Trophoblast cell (in vitro differentiated cells and primary cell): ENCODE results near the gene PLA2G4D.
A peak's percentile ranks its signal among the peaks of the same experiment; 100 is the strongest.

Experiments
- DNase-seq, 2 donors: peaks; one replicate each; pipeline ENCODE4 v3.0.0-alpha.2; 2016
- H2AFZ ChIP-seq: 2 replicates; pipeline ENCODE4 v1.6.1; 2013; ENCODE audit warnings: low read length, moderate library complexity, mild to moderate bottlenecking; ENCODE audit not compliant: insufficient read depth, poor library complexity
- H2AK5ac ChIP-seq: 2 replicates; pipeline ENCODE4 v1.6.1; 2013; ENCODE audit warnings: mild to moderate bottlenecking, low read length
- H2BK120ac ChIP-seq: 2 replicates; pipeline ENCODE4 v1.6.1; 2013; ENCODE audit warnings: low read length, mild to moderate bottlenecking, moderate library complexity; ENCODE audit not compliant: insufficient read depth, poor library complexity
- H2BK12ac ChIP-seq: 2 replicates; pipeline ENCODE4 v1.6.1; 2013; ENCODE audit warnings: mild to moderate bottlenecking, low read length, moderate library complexity
- H2BK5ac ChIP-seq: 2 replicates; pipeline ENCODE4 v1.6.1; 2013; ENCODE audit warnings: low read length, low read depth, moderate library complexity, mild to moderate bottlenecking; ENCODE audit not compliant: poor library complexity
- H3K14ac ChIP-seq: 2 replicates; pipeline ENCODE4 v1.6.1; 2013; ENCODE audit warnings: mild to moderate bottlenecking, low read length
- H3K18ac ChIP-seq: 2 replicates; pipeline ENCODE4 v1.6.1; 2013; ENCODE audit warnings: mild to moderate bottlenecking, low read length
- H3K23ac ChIP-seq: 2 replicates; pipeline ENCODE4 v1.6.1; 2013; ENCODE audit warnings: low read length
- H3K27ac ChIP-seq: 2 replicates; pipeline ENCODE4 v1.5.1; 2013; ENCODE audit warnings: low read depth, mild to moderate bottlenecking, inconsistent platforms, low read length, moderate library complexity
- H3K27me3 ChIP-seq: 2 replicates; pipeline ENCODE4 v1.6.1; 2013; ENCODE audit warnings: inconsistent platforms, mild to moderate bottlenecking, low read length, moderate library complexity; ENCODE audit not compliant: insufficient read depth
- H3K36me3 ChIP-seq, 2 experiments: 1 replicate in 1 of 2; 2 replicates in 1 of 2; pipeline ENCODE4 v1.6.1; 2013; ENCODE audit warnings: low read length in 2 of 2, mild to moderate bottlenecking in 2 of 2, moderate library complexity in 1 of 2; ENCODE audit not compliant: insufficient read depth in 2 of 2, control insufficient read depth in 1 of 2
- H3K4ac ChIP-seq: 2 replicates; pipeline ENCODE4 v1.6.1; 2013; ENCODE audit warnings: low read depth, mild to moderate bottlenecking, low read length, moderate library complexity
- H3K4me1 ChIP-seq, 2 experiments: 1 replicate in 1 of 2; 2 replicates in 1 of 2; pipeline ENCODE4 v1.6.1; 2013; ENCODE audit warnings: low read length in 2 of 2, mild to moderate bottlenecking in 2 of 2, moderate library complexity in 1 of 2; ENCODE audit not compliant: insufficient read depth in 2 of 2, control insufficient read depth in 1 of 2
- H3K4me2 ChIP-seq: 2 replicates; pipeline ENCODE4 v1.6.1; 2013; ENCODE audit warnings: inconsistent platforms, mild to moderate bottlenecking, low read length, moderate library complexity
- H3K4me3 ChIP-seq: 2 replicates; pipeline ENCODE4 v1.5.1; 2013; ENCODE audit warnings: mild to moderate bottlenecking, low read depth, low read length, inconsistent platforms
- H3K79me1 ChIP-seq: one replicate; pipeline ENCODE4 v1.6.1; 2013; ENCODE audit warnings: low read length
- H3K79me2 ChIP-seq: 2 replicates; pipeline ENCODE4 v1.6.1; 2013; ENCODE audit warnings: low read length, mild to moderate bottlenecking; ENCODE audit not compliant: control insufficient read depth, insufficient read depth, poor library complexity
- H3K9ac ChIP-seq: 2 replicates; pipeline ENCODE4 v1.6.1; 2013; ENCODE audit warnings: mild to moderate bottlenecking, low read length
- H3K9me3 ChIP-seq: 2 replicates; pipeline ENCODE4 v1.6.1; 2013; ENCODE audit warnings: low read depth, mild to moderate bottlenecking, control low read depth, inconsistent platforms, low read length; ENCODE audit not compliant: insufficient read depth
- H4K12ac ChIP-seq: 2 replicates; pipeline ENCODE4 v1.6.1; 2013; ENCODE audit warnings: low read depth, mild to moderate bottlenecking, low read length, moderate library complexity
- H4K8ac ChIP-seq: 2 replicates; pipeline ENCODE4 v1.6.1; 2013; ENCODE audit warnings: low read depth, mild to moderate bottlenecking, low read length, moderate library complexity
- H4K91ac ChIP-seq: one replicate; pipeline ENCODE4 v1.6.1; 2013; ENCODE audit warnings: low read depth, mild to moderate bottlenecking, low read length, moderate library complexity
- WGBS: extraction: QIAGEN DNeasy Blood & Tissue Kit; methylation state at CpG from one replicate; pipeline ENCODE4 v1.1.7; 2013; ENCODE audit warnings: missing lambda C conversion rate; ENCODE audit not compliant: insufficient read length, insufficient coverage; ENCODE audit errors: extremely low coverage; 5-methylcytosine and 5-hydroxymethylcytosine counted together

The PLA2G4D gene

DNA sequence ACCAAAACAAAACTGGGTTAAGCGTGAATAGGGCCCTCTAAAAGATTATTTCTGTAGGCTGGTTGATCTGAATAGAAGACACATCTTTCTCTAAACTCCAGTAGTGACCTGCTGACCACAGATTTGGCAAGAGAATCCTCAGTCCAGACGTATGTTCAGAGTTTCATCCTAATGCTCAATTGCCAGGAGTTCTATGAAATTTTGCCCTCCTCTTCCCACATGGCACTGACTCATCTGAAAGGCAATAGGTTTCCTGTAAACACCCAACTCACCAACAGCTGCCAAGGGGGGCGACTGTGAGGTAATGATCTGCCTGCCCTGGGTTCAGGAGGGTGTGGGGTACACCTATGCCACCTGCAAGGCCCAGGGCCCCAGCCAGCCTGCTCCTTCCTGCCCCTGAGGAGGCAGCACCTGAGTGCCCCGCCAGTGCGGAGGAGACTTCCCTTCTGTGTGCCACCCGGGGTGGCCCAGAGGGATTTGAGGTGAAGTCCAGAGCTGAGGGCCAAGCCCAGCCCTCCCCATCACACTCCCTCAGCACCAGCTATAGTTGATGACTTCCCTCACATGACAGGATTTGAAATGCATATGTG lies 8.4 kb upstream of the PLA2G4D start:
- Histone ChIP-seq H3K4me3 (no peak overlapping the region), H4K8ac (no peak overlapping the region), H3K9ac (no peak overlapping the region), H3K27me3 (no peaks in the 10 kb centered on the region), H3K4ac (no peak overlapping the region), H2AFZ (no peak overlapping the region), H2BK5ac (no peak overlapping the region), H3K23ac (no peak overlapping the region), H3K14ac (no peak overlapping the region), H4K91ac (no peak overlapping the region), H2AK5ac (no peak overlapping the region), H4K12ac (no peak overlapping the region), H3K27ac (no peak overlapping the region), H3K18ac (no peak overlapping the region), H3K79me1 (no peaks in the 10 kb centered on the region), H3K4me1 (peaks cover 5 to 7% of the 10 kb centered on the region in 2 experiments), H3K4me2 (no peak overlapping the region), H3K36me3 (no peaks in the 10 kb centered on the region), H2BK120ac (no peak overlapping the region), H2BK12ac (no peak overlapping the region), H3K9me3 (no peaks in the 10 kb centered on the region), H3K79me2 (no peaks in the 10 kb centered on the region)
- WGBS = no CpG with 5 or more reads among the region's 6 CpGs
- no peak for DNase-seq

DNA sequence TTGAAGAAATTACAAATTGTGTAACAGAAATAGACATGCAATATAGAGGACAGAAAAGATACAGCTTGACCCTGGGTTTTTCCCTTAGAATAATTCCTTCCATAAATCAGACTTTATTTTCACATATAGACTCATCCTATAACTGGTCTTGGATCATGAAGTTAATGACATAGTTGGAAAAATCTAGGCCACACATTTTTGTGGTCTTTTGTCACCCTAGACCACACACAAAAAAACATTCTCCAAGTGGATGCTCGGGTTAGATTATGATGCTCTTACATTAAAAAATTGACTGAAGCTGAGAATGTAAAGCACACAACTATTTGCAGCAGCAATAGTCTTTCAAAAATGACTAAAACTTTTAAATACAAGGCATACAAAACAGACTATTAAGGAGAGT lies 7.5 kb upstream of the PLA2G4D start:
- no peak overlapping the region for H4K91ac ChIP-seq
- no peak overlapping the region for H3K14ac ChIP-seq
- H3K4me2 ChIP-seq = no peak overlapping the region
- peaks cover 5 to 7% of the 10 kb centered on the region in 2 experiments for H3K4me1 ChIP-seq
- no peaks in the 10 kb centered on the region for H3K9me3 ChIP-seq
- no peaks in the 10 kb centered on the region for H3K79me1 ChIP-seq
- H2BK120ac ChIP-seq = no peak overlapping the region
- H3K4me3 ChIP-seq = no peak overlapping the region
- no CpG with 5 or more reads among the region's 1 CpG for WGBS
- no peak overlapping the region for H3K4ac ChIP-seq
- H3K36me3 ChIP-seq = no peaks in the 10 kb centered on the region
- DNase-seq = no peak
- H3K9ac ChIP-seq = no peak overlapping the region
- H2AFZ ChIP-seq = no peak overlapping the region
- H3K27ac ChIP-seq = no peak overlapping the region
- no peak overlapping the region for H4K12ac ChIP-seq
- H2BK5ac ChIP-seq = no peak overlapping the region
- no peaks in the 10 kb centered on the region for H3K27me3 ChIP-seq
- no peak overlapping the region for H2BK12ac ChIP-seq
- H3K23ac ChIP-seq = no peak overlapping the region
- H2AK5ac ChIP-seq = no peak overlapping the region
- H3K18ac ChIP-seq = no peak overlapping the region
- no peaks in the 10 kb centered on the region for H3K79me2 ChIP-seq
- no peak overlapping the region for H4K8ac ChIP-seq

DNA sequence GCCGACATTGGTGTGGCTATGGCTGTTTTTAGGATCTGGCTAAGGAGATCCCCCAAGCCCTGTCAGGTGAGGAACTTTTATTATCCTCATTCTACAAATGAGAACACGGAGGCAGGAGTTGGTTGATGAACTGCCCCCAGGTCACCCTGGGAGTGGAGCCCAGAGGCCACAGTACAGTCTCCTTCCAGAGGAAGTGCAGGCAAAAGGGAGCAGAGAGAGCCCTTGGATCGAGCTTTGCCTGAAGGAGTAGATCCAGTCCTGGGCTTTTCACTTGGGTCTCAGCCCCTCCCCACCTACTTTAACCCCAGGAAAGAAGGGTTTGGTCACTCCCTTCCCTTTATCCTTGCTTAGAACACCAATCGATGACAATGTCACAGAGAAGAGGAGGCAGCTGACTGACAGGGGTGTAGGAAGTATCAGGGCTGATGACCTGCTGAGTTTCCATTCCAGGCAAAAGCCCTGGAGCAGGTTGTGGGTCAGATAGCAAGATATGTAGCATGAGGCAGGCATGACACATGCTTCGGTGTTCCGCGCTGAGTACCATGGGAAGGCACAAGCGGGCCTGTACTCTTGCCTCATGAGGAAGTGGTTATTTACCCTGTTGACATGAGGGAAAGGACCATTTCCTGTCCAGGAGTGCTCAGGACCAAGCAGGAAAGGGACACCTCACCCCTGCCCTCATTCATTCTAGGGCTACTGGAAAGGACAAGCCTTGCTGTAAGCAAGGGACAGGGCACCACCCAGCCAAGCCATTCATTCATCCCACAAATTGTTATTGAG lies 5.8 kb upstream of the PLA2G4D start:
- H3K4me1 ChIP-seq = peaks cover 5 to 7% of the 10 kb centered on the region in 2 experiments
- no peaks in the 10 kb centered on the region for H3K27me3 ChIP-seq
- WGBS = no CpG with 5 or more reads among the region's 8 CpGs
- peaks cover 1% of the 10 kb centered on the region for H3K9me3 ChIP-seq
- H2BK120ac ChIP-seq = no peak overlapping the region
- H3K23ac ChIP-seq = no peak overlapping the region
- H2AK5ac ChIP-seq = no peak overlapping the region
- H4K12ac ChIP-seq = no peak overlapping the region
- no peaks in the 10 kb centered on the region for H3K36me3 ChIP-seq
- H2BK12ac ChIP-seq = no peak overlapping the region
- peak; percentile 83 to 87 for DNase-seq
- H3K79me2 ChIP-seq = no peaks in the 10 kb centered on the region
- no peak overlapping the region for H3K14ac ChIP-seq
- H3K4ac ChIP-seq = no peak overlapping the region
- H4K8ac ChIP-seq = no peak overlapping the region
- H4K91ac ChIP-seq = no peak overlapping the region
- no peak overlapping the region for H2BK5ac ChIP-seq
- no peak overlapping the region for H2AFZ ChIP-seq
- H3K9ac ChIP-seq = no peak overlapping the region
- no peak overlapping the region for H3K27ac ChIP-seq
- no peak overlapping the region for H3K4me2 ChIP-seq
- no peak overlapping the region for H3K4me3 ChIP-seq
- no peak overlapping the region for H3K18ac ChIP-seq
- H3K79me1 ChIP-seq = no peaks in the 10 kb centered on the region

DNA sequence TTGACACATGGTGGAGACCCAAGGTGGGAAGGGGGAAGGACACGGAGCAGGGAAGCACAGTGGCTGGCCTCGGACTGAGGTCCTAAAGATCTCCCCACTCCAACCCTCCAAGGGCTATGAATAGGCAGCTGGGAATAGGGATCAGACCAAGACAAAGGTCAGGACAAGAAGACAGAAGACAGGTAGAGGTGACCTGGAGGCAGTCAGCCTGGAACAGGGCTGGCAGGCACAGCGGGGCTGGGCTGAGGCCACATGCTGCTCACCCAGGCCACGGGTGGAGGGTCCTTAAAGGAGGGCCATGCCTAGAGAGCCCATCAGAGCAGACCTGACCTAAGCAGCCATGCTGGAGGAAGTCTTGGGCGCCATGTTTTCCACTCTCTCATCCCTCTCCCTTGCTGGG lies 2.7 kb upstream of the PLA2G4D start:
- no peak overlapping the region for H3K4me2 ChIP-seq

More for the DNA sequence above, 2.7 kb upstream of the PLA2G4D start:
- H2BK120ac ChIP-seq = no peak overlapping the region
- H3K27me3 ChIP-seq = no peaks in the 10 kb centered on the region
- no peak overlapping the region for H3K4ac ChIP-seq
- no peak overlapping the region for H2AK5ac ChIP-seq
- no peak overlapping the region for H2BK5ac ChIP-seq
- H3K14ac ChIP-seq = no peak overlapping the region
- H4K12ac ChIP-seq = no peak overlapping the region
- H3K9me3 ChIP-seq = peaks cover 1% of the 10 kb centered on the region
- H3K18ac ChIP-seq = no peak overlapping the region
- H3K4me3 ChIP-seq = no peak overlapping the region
- no peaks in the 10 kb centered on the region for H3K36me3 ChIP-seq
- H2AFZ ChIP-seq = no peak overlapping the region
- no peak for DNase-seq
- H4K8ac ChIP-seq = no peak overlapping the region
- WGBS = no CpG with 5 or more reads among the region's 5 CpGs
- peaks cover 2% of the 10 kb centered on the region for H3K79me1 ChIP-seq
- no peaks in the 10 kb centered on the region for H3K79me2 ChIP-seq
- H2BK12ac ChIP-seq = no peak overlapping the region
- H3K4me1 ChIP-seq = peaks cover 11 to 16% of the 10 kb centered on the region in 2 experiments
- no peak overlapping the region for H4K91ac ChIP-seq
- H3K27ac ChIP-seq = no peak overlapping the region
- H3K23ac ChIP-seq = no peak overlapping the region
- H3K9ac ChIP-seq = no peak overlapping the region
